HCT116 (cell line): ENCODE results near the gene CUL4A. TPM values are rescaled to one million over a fixed set of nuclear protein-coding genes. Genes with fewer than 3 reads are reported as not detected.

Experiments used
- ATAC-seq: fragments of 200-7000 bp; cut with Tn5 transposase; 2 replicates; pipeline ENCODE4 v1.9.1; 2020; ENCODE audit warnings: mild to moderate bottlenecking, moderate library complexity
- BruUV-seq: library from RNA; stranded (reverse); fragments of 400-500 nt; replicated peaks from 2 replicates; lab custom pipeline; 2021; lab: Mats Ljungman, UMichigan
- CTCF ChIA-PET: fragments of 300-600 bp; sonication (Branson Sonifier 250); formaldehyde crosslinking; loops from one replicate; lab custom pipeline; 2021; ENCODE audit warnings: antibody characterized with exemption; lab: Charles Lee
- POLR2A ChIA-PET: fragments of 300-600, 350-600 bp; sonication (Branson Sonifier 250); formaldehyde crosslinking; loops from one replicate; lab custom pipeline; 2021; ENCODE audit warnings: antibody characterized with exemption; lab: Charles Lee
- RAD21 ChIA-PET, 2 experiments: fragments of 300-600 bp; sonication (Branson Sonifier 250); formaldehyde crosslinking; loops; one replicate each; lab custom pipeline; 2023; ENCODE audit warnings: low total read pairs in 2 of 2; ENCODE audit not compliant: uncharacterized antibody in 2 of 2, unreplicated experiment in 2 of 2, low non-redundant PET in 1 of 2; lab: Charles Lee
- DNase-seq: peaks from one replicate; pipeline ENCODE4 v3.0.0-alpha.2; 2010; ENCODE audit warnings: low read depth, low spot score
- H2AFZ ChIP-seq: fragments of 200-600 bp; shearing (Covaris generic), sonication (generic); 2 replicates; pipeline ENCODE4 v1.6.1; 2017; ENCODE audit warnings: low read depth, mixed run types, mixed read lengths, antibody characterized with exemption, low read length; ENCODE audit not compliant: poor library complexity, severe bottlenecking
- H3K27ac ChIP-seq: 2 replicates; pipeline ENCODE4 v1.5.1; 2012; ENCODE audit warnings: low read depth, low read length
- H3K27me3 ChIP-seq: fragments of 200-600 bp; sonication (generic); 2 replicates; pipeline ENCODE4 v1.6.1; 2016; ENCODE audit warnings: mixed run types, low read length, mixed read lengths; ENCODE audit not compliant: insufficient read depth
- H3K36me3 ChIP-seq, 2 experiments: fragments of 200-500 bp in 1 of 2; fragments of 200-600 bp in 1 of 2; sonication (Bioruptor generic) in 1 of 2; sonication (generic) in 1 of 2; 2 replicates each; pipeline versions ENCODE4 v1.5.1 to v1.6.1; 2014 to 2016; ENCODE audit warnings: low read length in 2 of 2, inconsistent platforms in 1 of 2, mixed read lengths in 1 of 2, mixed run types in 1 of 2; ENCODE audit not compliant: insufficient read depth in 2 of 2, control insufficient read depth in 1 of 2
- H3K4me1 ChIP-seq, 2 experiments: fragments of 200-600 bp in 1 of 2; sonication (generic) in 1 of 2; 2 replicates each; pipeline versions ENCODE4 v1.5.1 to v1.6.1; 2012 to 2017; ENCODE audit warnings: low read length in 2 of 2, inconsistent platforms in 1 of 2, mild to moderate bottlenecking in 1 of 2, mixed read lengths in 1 of 2, mixed run types in 1 of 2, moderate library complexity in 1 of 2; ENCODE audit not compliant: insufficient read depth in 2 of 2, control insufficient read depth in 1 of 2
- H3K4me2 ChIP-seq: fragments of 200-600 bp; sonication (generic); 2 replicates; pipeline ENCODE4 v1.6.1; 2017; ENCODE audit warnings: mixed run types, low read length, mixed read lengths
- H3K4me3 ChIP-seq, 2 experiments: fragments of 200-600 bp in 1 of 2; sonication (generic) in 1 of 2; replicated peaks in 1 of 2; 2 replicates each; pipeline ENCODE4 v1.5.1; 2011 to 2016; ENCODE audit warnings: low read length in 2 of 2, control low read depth in 1 of 2, low read depth in 1 of 2, mild to moderate bottlenecking in 1 of 2, mixed read lengths in 1 of 2, mixed run types in 1 of 2
- H3K79me2 ChIP-seq: fragments of 200-600 bp; sonication (generic); 2 replicates; pipeline ENCODE4 v1.6.1; 2017; ENCODE audit warnings: mild to moderate bottlenecking, mixed run types, low read length, moderate library complexity, mixed read lengths; ENCODE audit not compliant: insufficient read depth
- H3K9ac ChIP-seq: fragments of 200-600 bp; sonication (generic); 2 replicates; pipeline ENCODE4 v1.6.1; 2016; ENCODE audit warnings: low read length, mixed read lengths
- H3K9me2 ChIP-seq: fragments of 200-600 bp; sonication (generic), shearing (Covaris generic); 2 replicates; pipeline ENCODE4 v1.6.1; 2017; ENCODE audit warnings: mixed run types, mild to moderate bottlenecking, moderate library complexity; ENCODE audit not compliant: insufficient read depth
- H3K9me3 ChIP-seq, 2 experiments: fragments of 200-500 bp in 1 of 2; fragments of 200-600 bp in 1 of 2; sonication (Bioruptor generic) in 1 of 2; sonication (generic) in 1 of 2; 2 replicates each; pipeline ENCODE4 v1.6.1; 2014 to 2017; ENCODE audit warnings: low read length in 2 of 2, mixed read lengths in 2 of 2, inconsistent platforms in 1 of 2, low read depth in 1 of 2, mild to moderate bottlenecking in 1 of 2, mixed run types in 1 of 2, moderate library complexity in 1 of 2; ENCODE audit not compliant: control insufficient read depth in 1 of 2, insufficient read depth in 1 of 2
- H4K20me1 ChIP-seq: fragments of 200-600 bp; sonication (generic), shearing (Covaris generic); 2 replicates; pipeline ENCODE4 v1.6.1; 2017; ENCODE audit warnings: mixed run types, mild to moderate bottlenecking, moderate library complexity; ENCODE audit not compliant: insufficient read depth
- ATF3 ChIP-seq: IDR thresholded peaks from 2 replicates; pipeline ENCODE4 v1.6.1; 2012
- EZH2 ChIP-seq: fragments of 200-600 bp; sonication (generic); IDR thresholded peaks from 2 replicates; pipeline ENCODE4 v1.6.1; 2017; ENCODE audit warnings: antibody characterized with exemption, mixed run types
- JUND ChIP-seq: IDR thresholded peaks from 2 replicates; pipeline ENCODE4 v1.6.1; 2012
- MAX ChIP-seq: IDR thresholded peaks from 2 replicates; pipeline ENCODE4 v1.6.1; 2012
- POLR2A ChIP-seq: IDR thresholded peaks from 2 replicates; pipeline ENCODE4 v1.7.0; 2011; ENCODE audit warnings: borderline replicate concordance; ENCODE audit not compliant: insufficient read depth, insufficient read length; ENCODE audit errors: extremely low read depth
- POLR2AphosphoS5 ChIP-seq: IDR thresholded peaks from 2 replicates; pipeline ENCODE4 v1.6.1; 2011; ENCODE audit warnings: mild to moderate bottlenecking, low read depth, low read length, moderate library complexity
- RAD21 ChIP-seq: IDR thresholded peaks from 2 replicates; pipeline ENCODE4 v1.6.1; 2012; ENCODE audit warnings: low read depth, mild to moderate bottlenecking
- SRF ChIP-seq: IDR thresholded peaks from 2 replicates; pipeline ENCODE4 v1.6.1; 2012; ENCODE audit warnings: low read depth
- TCF7L2 ChIP-seq: IDR thresholded peaks from 2 replicates; pipeline ENCODE4 v1.7.0; 2011; ENCODE audit warnings: borderline replicate concordance, inconsistent platforms; ENCODE audit not compliant: insufficient read depth, insufficient read length; ENCODE audit errors: extremely low read depth
- ZBTB33 ChIP-seq: IDR thresholded peaks from 2 replicates; pipeline ENCODE4 v1.6.1; 2011; ENCODE audit warnings: mild to moderate bottlenecking, low read length, moderate library complexity; ENCODE audit not compliant: insufficient replicate concordance; ENCODE audit errors: extremely low read depth
- ZNF274 ChIP-seq: fragments of 200-500 bp; sonication (Bioruptor generic); IDR thresholded peaks from 2 replicates; pipeline ENCODE4 v1.6.1; 2014; ENCODE audit warnings: mild to moderate bottlenecking, low read depth, low read length, inconsistent platforms
- intact Hi-C: fragments of 100-400 bp; cut with micrococcal nuclease; formaldehyde crosslinking; loops from 2 replicates; pipeline ENCODE4 v1.10.0; 2022
- total RNA-seq: library from RNA; stranded (reverse); gene quantifications from one replicate; pipeline ENCODE4 v1.2.1, GENCODE V29; 2021; ENCODE audit not compliant: unreplicated experiment

The CUL4A gene
- total RNA-seq, 1 experiment from 2014 or later = 76.5 TPM

GRCh38 chr13:113204378-113204734 lies 5.1 kb upstream of the CUL4A start:
- Histone ChIP-seq H3K36me3 (peaks cover 6 to 26% of the 10 kb centered on the region in 2 experiments), H3K4me2 (no peak overlapping the region), H3K9me3 (no peaks in the 10 kb centered on the region), H3K9me2 (no peaks in the 10 kb centered on the region), H3K9ac (no peak overlapping the region), H3K79me2 (peaks cover 91% of the 10 kb centered on the region), H4K20me1 (peaks cover 9% of the 10 kb centered on the region; the same call in 1 of the 2 replicates), H2AFZ (no peak overlapping the region), H3K4me1 (peaks cover 7 to 13% of the 10 kb centered on the region in 2 experiments; a peak in 3 of 4 replicates), H3K27ac (no peak overlapping the region), H3K27me3 (no peaks in the 10 kb centered on the region), H3K4me3 (no peak overlapping the region)
- TF ChIP-seq EZH2 = no peak
- TF ChIP-seq ATF3 = no peak
- no peak for TF ChIP-seq RAD21
- TF ChIP-seq ZNF274 = no peak
- no peak for TF ChIP-seq MAX
- TF ChIP-seq ZBTB33 = no peak
- no peak for TF ChIP-seq POLR2A
- no peak for TF ChIP-seq JUND
- no peak for TF ChIP-seq SRF
- no peak for TF ChIP-seq TCF7L2
- no peak for TF ChIP-seq POLR2AphosphoS5
- intact Hi-C loops = no loop called here
- ATAC-seq (no peak), DNase-seq (no peak)
- CTCF ChIA-PET = no interaction called here
- BruUV-seq = no TSS peak
- RAD21 ChIA-PET = no interaction called here
- POLR2A ChIA-PET = no interaction called here
